ENCODE measurements around the gene RANGRF.

The RANGRF gene

DNA sequence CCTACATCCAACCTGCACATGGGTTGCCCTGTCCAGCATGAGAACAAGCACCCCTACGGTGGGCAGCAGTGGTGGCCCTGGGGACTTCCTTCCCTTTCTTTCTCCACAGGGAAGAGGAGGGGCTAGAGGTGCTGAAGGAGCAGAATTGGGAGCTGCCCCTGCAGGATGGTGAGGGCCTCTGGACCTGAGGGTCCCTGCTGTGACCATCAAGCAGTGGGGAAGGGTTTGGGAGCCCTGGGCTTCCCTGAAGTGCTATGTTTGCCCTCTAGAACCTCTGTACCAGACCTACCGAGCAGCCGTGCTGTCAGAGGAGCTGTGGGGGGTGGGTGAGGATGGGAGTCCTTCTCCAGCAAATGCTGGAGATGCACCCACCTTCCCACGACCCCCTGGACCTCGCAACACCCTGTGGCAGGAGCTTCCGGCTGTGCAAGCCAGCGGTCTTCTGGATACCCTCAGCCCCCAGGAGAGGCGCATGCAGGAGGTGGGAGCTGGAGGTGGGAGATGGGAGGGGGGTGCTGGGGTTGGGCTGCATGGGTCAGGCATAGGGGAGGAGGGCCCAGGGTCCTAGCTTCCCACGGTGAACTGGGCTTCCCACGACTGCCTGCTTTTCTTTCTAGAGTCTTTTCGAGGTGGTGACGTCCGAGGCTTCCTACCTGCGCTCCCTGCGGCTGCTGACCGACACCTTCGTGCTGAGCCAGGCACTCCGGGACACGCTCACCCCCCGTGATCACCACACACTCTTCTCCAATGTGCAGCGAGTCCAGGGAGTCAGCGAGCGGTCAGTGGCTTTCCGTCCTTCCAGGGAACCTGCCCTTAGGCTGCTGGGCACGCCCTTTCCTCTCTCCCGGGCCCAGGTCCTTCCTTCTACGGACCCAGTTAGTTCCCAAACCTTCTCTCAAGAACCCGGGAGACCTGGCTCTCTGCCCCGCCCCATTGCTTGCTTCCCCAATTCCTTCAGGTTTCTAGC lies 26.6 kb downstream of the RANGRF start:
- DNase-seq (ENCODE audit: low read depth in 2 of 2), result no peak

DNA sequence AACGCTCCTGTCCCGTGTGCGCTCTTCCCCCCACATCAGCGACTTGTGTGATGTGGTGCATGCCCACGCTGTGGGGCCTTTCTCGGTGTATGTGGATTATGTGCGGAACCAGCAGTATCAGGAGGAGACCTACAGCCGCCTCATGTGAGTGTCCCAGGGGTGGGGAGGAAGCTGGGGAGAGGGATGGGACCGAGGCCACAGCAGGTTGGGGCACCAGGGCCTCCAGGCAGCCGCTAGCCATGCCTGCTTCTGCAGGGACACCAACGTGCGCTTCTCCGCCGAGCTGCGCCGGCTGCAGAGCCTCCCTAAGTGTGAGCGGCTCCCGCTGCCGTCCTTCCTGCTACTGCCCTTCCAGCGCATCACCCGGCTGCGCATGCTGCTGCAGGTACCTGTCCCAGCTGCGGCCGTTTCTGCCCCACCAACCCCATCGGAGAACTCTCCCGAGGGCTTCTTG lies 27.3 kb downstream of the RANGRF start:
- no peak for DNase-seq (ENCODE audit: low read depth in 2 of 2)

DNA sequence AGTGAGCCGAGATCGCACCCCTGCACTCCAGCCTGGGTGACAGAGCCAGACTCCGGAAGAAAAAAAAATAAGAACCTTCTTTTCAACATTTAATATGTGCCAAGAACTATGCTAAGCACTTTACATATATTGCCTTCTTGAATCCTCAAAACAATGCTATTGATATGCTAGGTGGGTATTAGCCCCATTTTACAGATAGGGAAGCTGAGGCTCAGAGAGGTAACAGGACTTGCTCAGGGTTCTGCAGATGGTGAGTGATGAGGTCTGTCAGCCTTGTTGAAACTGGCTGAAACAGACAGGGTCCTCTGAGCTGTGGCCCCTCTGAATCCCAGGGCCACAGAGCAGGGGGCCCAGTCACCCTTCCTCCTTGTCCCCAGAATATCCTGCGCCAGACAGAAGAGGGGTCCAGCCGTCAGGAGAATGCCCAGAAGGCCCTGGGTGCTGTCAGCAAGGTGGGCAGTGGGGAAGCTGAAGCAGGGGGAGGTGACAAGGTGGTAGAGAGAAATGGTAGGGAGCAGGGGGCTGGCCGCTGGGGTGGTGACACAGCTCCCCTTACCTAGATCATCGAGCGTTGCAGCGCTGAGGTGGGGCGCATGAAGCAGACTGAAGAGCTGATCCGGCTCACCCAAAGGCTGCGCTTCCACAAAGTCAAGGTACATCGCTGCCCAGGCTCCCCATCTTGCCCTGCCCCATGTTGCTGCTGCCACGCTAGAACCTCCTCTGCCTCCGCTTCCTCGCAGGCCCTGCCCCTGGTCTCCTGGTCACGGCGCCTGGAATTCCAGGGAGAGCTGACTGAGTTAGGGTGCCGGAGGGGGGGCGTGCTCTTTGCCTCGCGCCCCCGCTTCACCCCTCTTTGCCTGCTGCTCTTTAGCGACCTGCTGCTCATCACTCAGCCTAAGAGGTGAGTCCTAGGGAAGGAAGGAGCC lies 29.8 kb downstream of the RANGRF start:
- no peak for DNase-seq (ENCODE audit: low read depth in 2 of 2)

- DNase-seq (ENCODE audit: low read depth in 2 of 2), result no peak
These were observed 31.8 kb downstream of the RANGRF start for GRCh38 chr17:8320262-8320661.

GRCh38 chr17:8320990-8321389 lies 32.5 kb downstream of the RANGRF start:
- no peak for DNase-seq (ENCODE audit: low read depth in 2 of 2)

GRCh38 chr17:8322061-8322460 lies 33.6 kb downstream of the RANGRF start:
- no peak for DNase-seq (ENCODE audit: low read depth in 2 of 2)

DNA sequence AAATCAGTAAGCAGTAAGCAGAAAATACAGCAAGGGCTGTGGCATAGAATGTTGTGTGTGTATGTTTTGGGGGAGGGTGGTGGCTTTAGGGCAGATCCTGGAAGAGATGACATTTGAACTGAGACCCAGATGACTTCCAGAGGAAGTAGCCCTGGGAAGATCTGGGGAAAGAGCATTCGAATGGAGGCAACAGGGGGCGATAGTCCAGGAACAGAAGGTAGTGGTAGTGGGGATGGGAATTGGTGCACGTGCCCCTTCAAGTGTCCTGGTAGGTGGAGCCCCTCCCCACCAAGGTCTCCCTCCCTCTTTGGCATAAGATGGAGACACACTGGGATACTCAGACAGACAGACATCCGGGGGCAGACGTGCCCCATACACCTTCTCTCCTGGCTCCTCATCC lies 35.7 kb downstream of the RANGRF start:
- no peak for DNase-seq (ENCODE audit: low read depth in 2 of 2)

DNA sequence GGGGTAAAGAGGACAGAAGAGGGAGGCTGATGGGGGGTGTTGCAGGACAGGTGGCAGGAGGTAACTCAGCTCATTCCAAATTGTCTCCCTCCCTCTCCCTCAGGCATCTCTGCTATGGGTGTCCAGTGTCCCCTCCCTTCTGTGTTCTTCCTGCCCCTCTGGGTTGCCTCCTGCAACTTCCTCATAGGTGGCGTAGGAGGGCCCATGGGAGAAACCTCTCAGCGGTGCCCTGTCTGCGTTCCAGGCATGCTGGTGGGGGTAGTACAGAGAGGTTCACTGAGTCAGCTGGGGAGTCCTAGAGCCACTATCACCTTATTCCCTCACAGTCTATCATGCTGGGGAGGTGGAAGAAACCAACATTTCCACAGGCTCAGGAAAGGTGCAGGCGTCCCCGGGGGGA lies 36.5 kb downstream of the RANGRF start:
- no peak for DNase-seq (ENCODE audit: low read depth in 2 of 2)

GRCh38 chr17:8326511-8327302 lies 38.2 kb downstream of the RANGRF start:
- DNase-seq (ENCODE audit: low read depth in 2 of 2), result no peak

GRCh38 chr17:8327303-8327649 lies 38.8 kb downstream of the RANGRF start:
- DNase-seq (ENCODE audit: low read depth in 2 of 2), result no peak

- DNase-seq (ENCODE audit: low read depth in 2 of 2), result no peak
These were observed 43.7 kb downstream of the RANGRF start for GRCh38 chr17:8332128-8332527.

DNA sequence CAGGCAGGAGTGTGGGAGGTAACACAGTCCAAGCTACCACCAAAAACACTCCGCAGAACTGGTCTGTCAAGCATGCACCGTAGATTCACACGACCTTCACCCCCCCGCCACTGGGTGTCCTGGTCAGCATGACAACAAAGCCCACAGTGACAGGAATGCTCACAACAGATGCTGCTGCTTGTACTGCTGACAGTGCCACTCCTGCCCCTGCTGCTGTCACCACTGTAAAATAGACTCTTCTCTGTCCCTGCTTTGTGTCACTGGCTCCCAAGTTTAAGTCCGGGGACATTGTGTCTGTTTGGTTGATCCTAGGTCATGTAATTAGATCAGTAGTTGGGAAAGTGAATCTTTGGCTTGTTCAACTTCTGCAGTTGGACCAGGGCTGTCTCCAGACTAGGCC lies 44.2 kb downstream of the RANGRF start:
- no peak for DNase-seq (ENCODE audit: low read depth in 2 of 2)

- no peak for DNase-seq (ENCODE audit: low read depth in 2 of 2)
These were observed 44.8 kb downstream of the RANGRF start for GRCh38 chr17:8333281-8333680.

DNA sequence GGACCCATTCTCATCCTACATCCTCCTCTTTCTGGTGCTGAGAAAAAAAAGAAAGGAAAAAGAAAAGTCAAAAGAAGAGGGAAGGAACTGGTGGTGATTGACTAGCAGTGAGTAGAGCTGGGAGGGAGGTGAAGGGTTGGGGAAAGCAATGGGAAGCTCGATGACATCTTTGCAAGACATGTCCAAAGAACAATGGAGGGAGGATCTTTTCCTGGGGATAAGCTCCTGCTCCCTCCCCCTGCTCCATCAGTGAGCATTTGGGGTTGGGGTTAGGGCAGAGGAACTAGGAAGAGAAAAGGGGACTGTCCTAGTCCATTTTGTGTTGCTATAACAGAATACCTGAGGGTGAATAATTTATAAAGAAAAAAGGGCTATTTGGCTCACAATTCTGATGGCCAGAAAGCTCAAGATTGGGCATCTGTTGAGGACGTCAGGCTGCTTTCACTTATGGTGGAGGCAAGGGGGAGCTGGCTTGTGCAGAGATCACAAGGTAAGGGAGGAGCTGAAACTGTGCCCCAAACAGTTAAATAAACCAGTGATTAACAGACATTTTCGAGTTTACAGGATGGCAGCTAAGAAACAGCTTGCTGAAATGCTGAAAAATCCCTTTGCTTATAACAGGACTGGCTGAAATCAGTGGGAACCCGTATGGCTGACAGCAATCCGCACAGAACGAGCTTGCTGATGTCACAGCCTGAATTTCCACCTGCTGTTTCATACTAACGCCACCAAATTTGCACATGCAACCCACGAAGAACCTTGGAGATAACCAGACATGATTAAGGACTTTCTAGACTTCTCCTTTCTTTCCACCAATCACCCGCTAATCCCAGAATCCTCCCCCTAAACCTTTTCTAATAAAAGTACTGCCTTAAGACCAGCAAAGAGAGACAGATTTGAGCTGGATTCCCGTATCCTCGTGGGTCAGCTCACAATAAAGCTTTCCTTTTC lies 49.6 kb downstream of the RANGRF start:
- no peak for DNase-seq (ENCODE audit: low read depth in 2 of 2)

GRCh38 chr17:8338753-8339140 lies 50.3 kb downstream of the RANGRF start:
- no peak for DNase-seq (ENCODE audit: low read depth in 2 of 2)

GRCh38 chr17:8339540-8339939 lies 51.1 kb downstream of the RANGRF start, which contains the start of gene ODF4:
TSS of gene ODF4 (plus strand) at chr17:8339840. CDS start at chr17:8340052, 212 bp downstream.
- DNase-seq (ENCODE audit: low read depth in 2 of 2), result no peak

Measured in fibroblast of skin of left quadriceps (primary cell).